ENCODE results near the gene ZNF844. TPM values are rescaled to one million over a fixed set of nuclear protein-coding genes. Genes with fewer than 3 reads are reported as not detected.

ZNF844 gene
- total RNA-seq, 1 experiment from 2014 or later: not detected

GRCh38 chr19:12095111-12095790 is 30.7 kb downstream of the ZNF844 start (continued):
- TF ChIP-seq ZBTB33 (IDR thresholded peaks at IDR 0.05; ENCODE audit: extremely low read depth, insufficient replicate concordance, low read length): no peak

- BruUV-seq (replicated peaks): no TSS peak
- peaks cover 0 to 3% of the 10 kb centered on the region in 2 experiments; a peak in 2 of 4 replicates for H3K9me3 ChIP-seq (ENCODE audit: control insufficient read depth in 1 of 2, insufficient read depth in 1 of 2, low read depth in 1 of 2, low read length in 2 of 2)
- no peak overlapping the region for H3K9ac ChIP-seq (ENCODE audit: low read length)
- H3K4me2 ChIP-seq (ENCODE audit: low read length): no peak overlapping the region
- H3K9me2 ChIP-seq (ENCODE audit: insufficient read depth): no peaks in the 10 kb centered on the region
- ChIA-PET RAD21 (ENCODE audit: low non-redundant PET in 1 of 2, low total read pairs in 2 of 2, uncharacterized antibody in 2 of 2, unreplicated experiment in 2 of 2) (no interaction called here), CTCF (no interaction called here), POLR2A (no interaction called here)
- H3K27me3 ChIP-seq (ENCODE audit: insufficient read depth, low read length): no peaks in the 10 kb centered on the region
- H3K36me3 ChIP-seq (ENCODE audit: control insufficient read depth in 1 of 2, insufficient read depth in 2 of 2, low read length in 2 of 2): no peaks in the 10 kb centered on the region
- ATAC-seq (no peak), DNase-seq (ENCODE audit: low read depth, low spot score) (no peak)
- intact Hi-C loops (cut with micrococcal nuclease): no loop called here
- H4K20me1 ChIP-seq (ENCODE audit: insufficient read depth): no peaks in the 10 kb centered on the region
- H2AFZ ChIP-seq (ENCODE audit: low read depth, low read length, poor library complexity, severe bottlenecking): no peak overlapping the region
- no peak overlapping the region for H3K27ac ChIP-seq (ENCODE audit: low read depth, low read length)
- no peak overlapping the region for H3K4me3 ChIP-seq (replicated peaks in 1 of 2; ENCODE audit: low read depth in 1 of 2, low read length in 2 of 2)
- H3K79me2 ChIP-seq (ENCODE audit: insufficient read depth, low read length): no peaks in the 10 kb centered on the region
- H3K4me1 ChIP-seq (ENCODE audit: control insufficient read depth in 1 of 2, insufficient read depth in 2 of 2, low read length in 2 of 2): no peaks in the 10 kb centered on the region
- TF ChIP-seq ZBTB33 (IDR thresholded peaks at IDR 0.05; ENCODE audit: extremely low read depth, insufficient replicate concordance, low read length) (no peak), ZFX (IDR thresholded peaks at IDR 0.05) (no peak), ELF1 (IDR thresholded peaks at IDR 0.05; ENCODE audit: borderline replicate concordance, low read depth) (no peak), FOSL1 (IDR thresholded peaks at IDR 0.05; ENCODE audit: low read depth) (no peak), SRF (IDR thresholded peaks at IDR 0.05; ENCODE audit: low read depth) (no peak), CEBPB (IDR thresholded peaks at IDR 0.05; ENCODE audit: low read depth) (no peak), CBX3 (IDR thresholded peaks at IDR 0.05; ENCODE audit: low read depth) (no peak), TCF7L2 (IDR thresholded peaks at IDR 0.05; ENCODE audit: borderline replicate concordance, extremely low read depth, insufficient read depth, insufficient read length) (no peak), ZNF274 (IDR thresholded peaks at IDR 0.05; ENCODE audit: low read depth, low read length) (no peak), MAX (IDR thresholded peaks at IDR 0.05) (no peak), EZH2phosphoT487 (IDR thresholded peaks at IDR 0.05; ENCODE audit: borderline replicate concordance) (no peak), JUND (IDR thresholded peaks at IDR 0.05) (no peak)
- TF ChIP-seq, protein P1, sequence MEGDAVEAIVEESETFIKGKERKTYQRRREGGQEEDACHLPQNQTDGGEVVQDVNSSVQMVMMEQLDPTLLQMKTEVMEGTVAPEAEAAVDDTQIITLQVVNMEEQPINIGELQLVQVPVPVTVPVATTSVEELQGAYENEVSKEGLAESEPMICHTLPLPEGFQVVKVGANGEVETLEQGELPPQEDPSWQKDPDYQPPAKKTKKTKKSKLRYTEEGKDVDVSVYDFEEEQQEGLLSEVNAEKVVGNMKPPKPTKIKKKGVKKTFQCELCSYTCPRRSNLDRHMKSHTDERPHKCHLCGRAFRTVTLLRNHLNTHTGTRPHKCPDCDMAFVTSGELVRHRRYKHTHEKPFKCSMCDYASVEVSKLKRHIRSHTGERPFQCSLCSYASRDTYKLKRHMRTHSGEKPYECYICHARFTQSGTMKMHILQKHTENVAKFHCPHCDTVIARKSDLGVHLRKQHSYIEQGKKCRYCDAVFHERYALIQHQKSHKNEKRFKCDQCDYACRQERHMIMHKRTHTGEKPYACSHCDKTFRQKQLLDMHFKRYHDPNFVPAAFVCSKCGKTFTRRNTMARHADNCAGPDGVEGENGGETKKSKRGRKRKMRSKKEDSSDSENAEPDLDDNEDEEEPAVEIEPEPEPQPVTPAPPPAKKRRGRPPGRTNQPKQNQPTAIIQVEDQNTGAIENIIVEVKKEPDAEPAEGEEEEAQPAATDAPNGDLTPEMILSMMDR (IDR thresholded peaks at IDR 0.05 in 2 of 3, conservative IDR thresholded peaks at IDR 0.05 in 1 of 3; ENCODE audit: borderline replicate concordance in 1 of 3, insufficient read depth in 1 of 3, low read depth in 2 of 3, low read length in 2 of 3): no peak
- TF ChIP-seq, protein P2, sequence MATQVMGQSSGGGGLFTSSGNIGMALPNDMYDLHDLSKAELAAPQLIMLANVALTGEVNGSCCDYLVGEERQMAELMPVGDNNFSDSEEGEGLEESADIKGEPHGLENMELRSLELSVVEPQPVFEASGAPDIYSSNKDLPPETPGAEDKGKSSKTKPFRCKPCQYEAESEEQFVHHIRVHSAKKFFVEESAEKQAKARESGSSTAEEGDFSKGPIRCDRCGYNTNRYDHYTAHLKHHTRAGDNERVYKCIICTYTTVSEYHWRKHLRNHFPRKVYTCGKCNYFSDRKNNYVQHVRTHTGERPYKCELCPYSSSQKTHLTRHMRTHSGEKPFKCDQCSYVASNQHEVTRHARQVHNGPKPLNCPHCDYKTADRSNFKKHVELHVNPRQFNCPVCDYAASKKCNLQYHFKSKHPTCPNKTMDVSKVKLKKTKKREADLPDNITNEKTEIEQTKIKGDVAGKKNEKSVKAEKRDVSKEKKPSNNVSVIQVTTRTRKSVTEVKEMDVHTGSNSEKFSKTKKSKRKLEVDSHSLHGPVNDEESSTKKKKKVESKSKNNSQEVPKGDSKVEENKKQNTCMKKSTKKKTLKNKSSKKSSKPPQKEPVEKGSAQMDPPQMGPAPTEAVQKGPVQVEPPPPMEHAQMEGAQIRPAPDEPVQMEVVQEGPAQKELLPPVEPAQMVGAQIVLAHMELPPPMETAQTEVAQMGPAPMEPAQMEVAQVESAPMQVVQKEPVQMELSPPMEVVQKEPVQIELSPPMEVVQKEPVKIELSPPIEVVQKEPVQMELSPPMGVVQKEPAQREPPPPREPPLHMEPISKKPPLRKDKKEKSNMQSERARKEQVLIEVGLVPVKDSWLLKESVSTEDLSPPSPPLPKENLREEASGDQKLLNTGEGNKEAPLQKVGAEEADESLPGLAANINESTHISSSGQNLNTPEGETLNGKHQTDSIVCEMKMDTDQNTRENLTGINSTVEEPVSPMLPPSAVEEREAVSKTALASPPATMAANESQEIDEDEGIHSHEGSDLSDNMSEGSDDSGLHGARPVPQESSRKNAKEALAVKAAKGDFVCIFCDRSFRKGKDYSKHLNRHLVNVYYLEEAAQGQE (IDR thresholded peaks at IDR 0.05; ENCODE audit: low read depth): no peak
Measured at GRCh38 chr19:12098040-12098439, 33.5 kb downstream of the ZNF844 start.
